Vagina (tissue), 2 donors: ENCODE measurements around the gene TIMP2. TPM values are rescaled to one million over a fixed set of nuclear protein-coding genes. Genes with fewer than 3 reads are reported as not detected.
"Not testable (repeated sequence)": the region's sequence is repeated elsewhere in the genome, so short reads cannot be mapped to it uniquely, and the experiment has no call there.

Source experiments
- DNase-seq, 2 donors: peaks; one replicate each; pipeline ENCODE4 v3.0.0-alpha.2; 2017; ENCODE audit errors: extremely low spot score in 2 of 2
- H3K27ac ChIP-seq: fragments of 200-600 bp; sonication (generic); one replicate; pipeline ENCODE4 v1.5.1; 2019
- H3K27me3 ChIP-seq: fragments of 200-600 bp; sonication (generic); one replicate; pipeline ENCODE4 v1.5.1; 2019
- H3K36me3 ChIP-seq, 2 donors: fragments of 200-600 bp; sonication (generic); one replicate each; pipeline ENCODE4 v1.5.1; 2017 to 2019
- H3K4me1 ChIP-seq: fragments of 200-600 bp; sonication (generic); one replicate; pipeline ENCODE4 v1.5.1; 2019
- H3K4me3 ChIP-seq, 2 donors: fragments of 200-600 bp; sonication (generic); 1 replicate in 1 of 2; 2 replicates in 1 of 2; pipeline ENCODE4 v1.5.1; 2016 to 2019
- H3K9me3 ChIP-seq: fragments of 200-600 bp; sonication (generic); one replicate; pipeline ENCODE4 v1.5.1; 2019
- POLR2A ChIP-seq, 2 donors: fragments of 450-650 bp; IDR thresholded peaks; one replicate each; pipeline ENCODE4 v1.6.1; 2017; ENCODE audit warnings: antibody characterized with exemption in 2 of 2, mild to moderate bottlenecking in 2 of 2, moderate library complexity in 2 of 2
- POLR2AphosphoS5 ChIP-seq, 2 donors: sonication (generic); formaldehyde crosslinking; IDR thresholded peaks; one replicate each; pipeline ENCODE4 v1.9.0; 2017; ENCODE audit warnings: antibody characterized with exemption in 2 of 2, mild to moderate bottlenecking in 2 of 2, low read depth in 1 of 2; ENCODE audit not compliant: insufficient read depth in 1 of 2
- intact Hi-C: fragments of 100-400 bp; cut with DNase I; formaldehyde crosslinking; loops from one replicate; pipeline ENCODE4 v1.15.1; 2023
- total RNA-seq: library from RNA; depleted of rRNA; stranded (reverse); fragments of >200 nt; gene quantifications from one replicate; pipeline ENCODE4 v1.2.3, GENCODE V29; 2016
- TF ChIP-seq, protein P1 (sequence below), 3 experiments: fragments of 450-650 bp in 2 of 3; fragments of 200-600 bp in 1 of 3; sonication (generic) in 1 of 3; IDR thresholded peaks; one replicate each; pipeline ENCODE4 v1.5.1; 2017 to 2019; ENCODE audit warnings: antibody characterized with exemption in 3 of 3, mild to moderate bottlenecking in 2 of 3, moderate library complexity in 2 of 3

TIMP2 gene
- total RNA-seq, 1 donor from 2014 or later: 181 TPM

DNA sequence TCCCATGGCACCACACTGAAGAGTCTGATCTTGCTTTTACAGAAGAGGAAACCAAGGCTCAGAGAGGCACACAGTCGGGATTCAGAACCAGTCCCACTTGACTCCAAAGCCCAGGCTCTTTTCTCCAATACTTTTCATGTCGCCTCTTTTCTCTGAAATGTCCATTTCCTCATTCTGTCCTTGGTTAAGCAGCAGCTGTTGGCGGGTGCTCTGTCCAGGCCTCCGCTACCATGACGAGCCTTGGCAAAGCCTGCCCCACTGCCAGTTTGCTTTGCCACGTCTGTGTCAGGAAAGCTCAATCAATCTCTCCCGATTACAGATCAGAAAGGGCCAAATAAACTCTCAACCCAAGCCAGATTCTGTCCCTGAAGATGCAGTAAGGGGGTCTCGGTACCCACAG, 13.1 kb downstream of the TIMP2 start:
- DNase-seq: no peak
- no peaks in the 10 kb centered on the region for H3K36me3 ChIP-seq
- H3K9me3 ChIP-seq: no peaks in the 10 kb centered on the region
- H3K4me3 ChIP-seq: no peak overlapping the region
- H3K4me1 ChIP-seq: peaks cover 67% of the 10 kb centered on the region
- no peak overlapping the region for H3K27ac ChIP-seq
- intact Hi-C loops: no loop called here
- TF ChIP-seq, protein P1, sequence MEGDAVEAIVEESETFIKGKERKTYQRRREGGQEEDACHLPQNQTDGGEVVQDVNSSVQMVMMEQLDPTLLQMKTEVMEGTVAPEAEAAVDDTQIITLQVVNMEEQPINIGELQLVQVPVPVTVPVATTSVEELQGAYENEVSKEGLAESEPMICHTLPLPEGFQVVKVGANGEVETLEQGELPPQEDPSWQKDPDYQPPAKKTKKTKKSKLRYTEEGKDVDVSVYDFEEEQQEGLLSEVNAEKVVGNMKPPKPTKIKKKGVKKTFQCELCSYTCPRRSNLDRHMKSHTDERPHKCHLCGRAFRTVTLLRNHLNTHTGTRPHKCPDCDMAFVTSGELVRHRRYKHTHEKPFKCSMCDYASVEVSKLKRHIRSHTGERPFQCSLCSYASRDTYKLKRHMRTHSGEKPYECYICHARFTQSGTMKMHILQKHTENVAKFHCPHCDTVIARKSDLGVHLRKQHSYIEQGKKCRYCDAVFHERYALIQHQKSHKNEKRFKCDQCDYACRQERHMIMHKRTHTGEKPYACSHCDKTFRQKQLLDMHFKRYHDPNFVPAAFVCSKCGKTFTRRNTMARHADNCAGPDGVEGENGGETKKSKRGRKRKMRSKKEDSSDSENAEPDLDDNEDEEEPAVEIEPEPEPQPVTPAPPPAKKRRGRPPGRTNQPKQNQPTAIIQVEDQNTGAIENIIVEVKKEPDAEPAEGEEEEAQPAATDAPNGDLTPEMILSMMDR (IDR thresholded peaks at IDR 0.05): no peak
- TF ChIP-seq POLR2A (IDR thresholded peaks at IDR 0.05) (no peak), POLR2AphosphoS5 (IDR thresholded peaks at IDR 0.05; ENCODE audit: insufficient read depth in 1 of 2, low read depth in 1 of 2) (no peak)
- no peaks in the 10 kb centered on the region for H3K27me3 ChIP-seq

DNA sequence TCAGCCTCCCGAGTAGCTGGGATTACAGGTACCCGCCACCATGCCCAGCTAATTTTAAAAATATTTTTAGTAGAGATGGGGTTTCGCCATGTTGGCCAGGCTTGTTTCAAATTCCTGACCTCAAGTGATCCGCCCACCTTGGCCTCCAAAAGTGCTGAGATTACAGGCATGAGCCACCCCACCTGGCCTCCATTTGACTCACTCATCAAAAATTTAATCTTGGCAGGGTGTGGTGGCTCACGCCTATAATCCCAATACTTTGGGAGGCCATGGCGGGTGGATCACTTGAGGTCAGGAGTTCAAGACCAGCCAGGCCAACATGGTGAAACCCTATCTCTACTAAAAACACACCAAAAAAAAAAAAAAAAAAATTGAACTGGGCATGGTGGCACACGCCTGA, 13.6 kb downstream of the TIMP2 start:
- H3K27me3 ChIP-seq, DNase-seq, H3K27ac ChIP-seq, H3K9me3 ChIP-seq, intact Hi-C loops, H3K4me3 ChIP-seq, H3K36me3 ChIP-seq: not testable (repeated sequence)
- peaks cover 62% of the 10 kb centered on the region for H3K4me1 ChIP-seq

DNA sequence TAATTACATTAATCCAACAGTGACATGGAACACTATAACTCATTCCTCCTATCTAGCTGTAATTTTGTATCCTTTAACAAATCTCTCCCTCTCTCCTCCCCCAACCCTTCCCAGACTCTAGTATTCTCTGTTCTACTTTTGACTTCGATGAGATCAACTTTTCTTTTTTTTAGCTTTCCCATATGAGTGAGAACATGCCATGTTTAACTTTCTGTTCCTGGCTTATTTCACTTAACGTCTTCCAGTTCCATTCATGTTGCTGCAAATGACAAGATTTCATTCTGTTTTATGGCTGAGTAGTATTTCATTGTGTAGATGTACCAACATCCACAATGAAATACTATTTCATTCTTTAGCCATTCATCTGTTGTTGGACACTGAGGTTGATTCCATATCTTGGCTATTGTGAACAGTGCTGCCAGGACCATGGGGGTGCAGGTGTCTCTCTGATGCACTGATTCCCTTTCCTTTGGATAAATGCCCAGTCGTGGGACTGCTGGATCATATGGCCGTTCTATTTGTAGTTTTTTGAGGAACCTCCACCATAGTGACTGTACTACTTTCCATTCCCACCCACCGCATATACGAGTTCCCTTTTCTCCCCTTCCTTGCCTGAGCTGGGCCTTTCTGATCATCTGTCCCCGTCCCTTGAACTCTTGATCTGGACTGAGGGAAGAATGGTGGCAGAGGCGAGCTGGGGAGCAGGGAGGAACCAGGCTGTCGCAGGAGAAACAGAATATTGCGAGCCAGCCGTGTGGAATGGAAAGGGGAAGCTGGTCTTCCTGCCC, 14.5 kb downstream of the TIMP2 start:
- Histone ChIP-seq H3K36me3 (no peaks in the 10 kb centered on the region), H3K9me3 (no peaks in the 10 kb centered on the region), H3K4me1 (peaks cover 54% of the 10 kb centered on the region), H3K27me3 (no peaks in the 10 kb centered on the region), H3K4me3 (no peak overlapping the region), H3K27ac (peak overlapping the region; percentile 18)
- no peak for TF ChIP-seq POLR2AphosphoS5 (IDR thresholded peaks at IDR 0.05; ENCODE audit: insufficient read depth in 1 of 2, low read depth in 1 of 2)
- no peak for TF ChIP-seq POLR2A (IDR thresholded peaks at IDR 0.05)
- TF ChIP-seq, protein P1 (IDR thresholded peaks at IDR 0.05): no peak
- no peak for DNase-seq
- intact Hi-C loops: no loop called here

DNA sequence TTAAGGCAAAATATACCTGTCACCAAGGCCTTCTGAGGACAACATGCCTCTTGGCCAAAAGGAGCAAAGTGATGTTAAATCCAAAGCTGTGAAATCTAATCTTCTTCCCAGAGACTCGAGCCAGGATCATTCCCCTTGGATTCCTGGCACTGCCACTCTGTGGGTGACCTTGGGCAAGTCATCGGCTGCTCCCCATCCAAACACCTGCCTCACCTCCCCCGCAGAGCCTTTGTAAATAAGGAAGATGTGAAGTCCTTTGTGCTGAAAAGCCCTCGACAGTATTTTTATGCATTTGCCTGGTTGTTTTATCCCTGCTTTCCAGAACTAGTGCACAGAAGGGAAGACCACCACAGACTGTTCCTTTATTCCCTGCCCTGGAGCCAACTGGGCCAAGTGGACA, 16.8 kb downstream of the TIMP2 start:
- H3K9me3 ChIP-seq: no peaks in the 10 kb centered on the region
- DNase-seq: no peak
- peaks cover 0 to 3% of the 10 kb centered on the region in 2 donors for H3K36me3 ChIP-seq
- H3K4me1 ChIP-seq: peaks cover 45% of the 10 kb centered on the region
- intact Hi-C loops: no loop called here
- H3K27ac ChIP-seq: no peak overlapping the region
- no peaks in the 10 kb centered on the region for H3K27me3 ChIP-seq
- TF ChIP-seq POLR2AphosphoS5 (IDR thresholded peaks at IDR 0.05; ENCODE audit: insufficient read depth in 1 of 2, low read depth in 1 of 2): no peak
- TF ChIP-seq POLR2A (IDR thresholded peaks at IDR 0.05): no peak
- TF ChIP-seq, protein P1 (IDR thresholded peaks at IDR 0.05): no peak
- no peak overlapping the region for H3K4me3 ChIP-seq

DNA sequence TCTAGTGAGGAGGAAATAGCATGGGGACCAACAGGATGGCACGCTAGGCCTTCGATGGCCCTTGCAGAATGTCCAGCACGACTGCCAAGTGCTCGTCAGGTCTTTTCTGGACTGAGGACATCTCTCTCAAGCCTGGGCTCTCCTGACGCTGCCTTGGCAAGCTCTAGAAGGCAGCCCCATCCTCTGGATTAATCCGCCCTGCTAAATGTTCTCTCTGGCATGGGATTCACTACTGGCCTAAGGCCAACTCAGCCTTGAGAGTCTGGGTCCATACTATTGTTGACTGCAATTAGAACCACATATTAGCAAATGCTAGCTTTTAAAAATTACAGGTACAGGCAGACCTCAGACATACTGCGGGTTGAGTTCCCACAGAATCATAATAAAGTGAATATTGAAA, 19.6 kb downstream of the TIMP2 start:
- H3K4me3 ChIP-seq: no peak overlapping the region
- no peak for DNase-seq
- peaks cover 58% of the 10 kb centered on the region for H3K4me1 ChIP-seq
- intact Hi-C loops: no loop called here
- no peaks in the 10 kb centered on the region for H3K9me3 ChIP-seq
- H3K27ac ChIP-seq: no peak overlapping the region
- H3K36me3 ChIP-seq: peaks cover 0 to 3% of the 10 kb centered on the region in 2 donors
- no peak for TF ChIP-seq POLR2AphosphoS5 (IDR thresholded peaks at IDR 0.05; ENCODE audit: insufficient read depth in 1 of 2, low read depth in 1 of 2)
- TF ChIP-seq POLR2A (IDR thresholded peaks at IDR 0.05): no peak
- TF ChIP-seq, protein P1 (IDR thresholded peaks at IDR 0.05): no peak
- no peaks in the 10 kb centered on the region for H3K27me3 ChIP-seq
